Daoy (cell line): ENCODE measurements around the gene PPP6C. TPM values are rescaled to one million over a fixed set of nuclear protein-coding genes. Genes with fewer than 3 reads are reported as not detected.
"Not testable (repeated sequence)": the region's sequence is repeated elsewhere in the genome, so short reads cannot be mapped to it uniquely, and the experiment has no call there.

Experiments
- DNase-seq: peaks from one replicate; pipeline ENCODE4 v3.0.0-alpha.2; 2015; ENCODE audit warnings: low read depth
- total RNA-seq: library from RNA; depleted of rRNA; stranded (reverse); fragments of >200 nt; shearing (Covaris generic); gene quantifications from 2 replicates; pipeline ENCODE4 v1.2.3, GENCODE V29; 2014

PPP6C gene
- total RNA-seq, 1 experiment from 2014 or later, result 59.9 TPM

- peak; percentile 15 for DNase-seq
Observed at GRCh38 chr9:125142560-125143376, 46.8 kb downstream of the PPP6C start.

- DNase-seq, result no peak
Observed at GRCh38 chr9:125141751-125142150, 47.9 kb downstream of the PPP6C start.

- DNase-seq, result no peak
Observed at GRCh38 chr9:125141251-125141650, 48.4 kb downstream of the PPP6C start.

- no peak for DNase-seq
Observed at GRCh38 chr9:125140576-125140975, 49.0 kb downstream of the PPP6C start.

GRCh38 chr9:125137200-125137599 lies 52.4 kb downstream of the PPP6C start:
- DNase-seq, result no peak

GRCh38 chr9:125134976-125135375 lies 54.6 kb downstream of the PPP6C start:
- DNase-seq, result no peak

GRCh38 chr9:125133403-125134329 lies 55.9 kb downstream of the PPP6C start:
- no peak for DNase-seq

GRCh38 chr9:125131778-125132177 lies 57.8 kb downstream of the PPP6C start:
- DNase-seq, result no peak

GRCh38 chr9:125126019-125126746 lies 63.4 kb downstream of the PPP6C start:
- peak; percentile 98 for DNase-seq

GRCh38 chr9:125125523-125125922 lies 64.1 kb downstream of the PPP6C start:
- no peak for DNase-seq

GRCh38 chr9:125121146-125121545 lies 68.5 kb downstream of the PPP6C start:
- DNase-seq, result no peak

- DNase-seq, result peak; percentile 14
Observed at GRCh38 chr9:125119643-125120286, 69.8 kb downstream of the PPP6C start.

GRCh38 chr9:125118696-125119095 lies 70.9 kb downstream of the PPP6C start:
- DNase-seq, result not testable (repeated sequence)

GRCh38 chr9:125114503-125114902 lies 75.1 kb downstream of the PPP6C start:
- not testable (repeated sequence) for DNase-seq

- no peak for DNase-seq
Observed at GRCh38 chr9:125110464-125110863, 79.1 kb downstream of the PPP6C start.

- not testable (repeated sequence) for DNase-seq
Observed at GRCh38 chr9:125108541-125108940, 81.1 kb downstream of the PPP6C start.

- DNase-seq, result no peak
Observed at GRCh38 chr9:125106285-125106893, 83.2 kb downstream of the PPP6C start.

GRCh38 chr9:125103770-125104460 lies 85.7 kb downstream of the PPP6C start:
- no peak for DNase-seq

GRCh38 chr9:125103021-125103420 lies 86.6 kb downstream of the PPP6C start:
- DNase-seq, result no peak

- DNase-seq, result no peak
Observed at GRCh38 chr9:125100822-125101221, 88.8 kb downstream of the PPP6C start.
